Inflammatory macrophage treated with lipopolysaccharide for 4 hours (primary cell): ENCODE data around the gene FADS6.
A peak's percentile ranks its signal among the peaks of the same experiment; 100 is the strongest.

ENCODE experiments used
- DNase-seq: peaks from one replicate; pipeline ENCODE4 v3.0.0-alpha.2; 2020

Gene FADS6

GRCh38 chr17:74851612-74852236, 41.7 kb downstream of the FADS6 start:
- no peak for DNase-seq

GRCh38 chr17:74850914-74851313, 42.5 kb downstream of the FADS6 start:
- no peak for DNase-seq

GRCh38 chr17:74850310-74850709, 43.1 kb downstream of the FADS6 start:
- no peak for DNase-seq

GRCh38 chr17:74848656-74849399, 44.6 kb downstream of the FADS6 start:
- DNase-seq = no peak

GRCh38 chr17:74846621-74847020, 46.8 kb downstream of the FADS6 start:
- DNase-seq = no peak

GRCh38 chr17:74843352-74843627, 50.1 kb downstream of the FADS6 start:
- no peak for DNase-seq

- peak; percentile 77 for DNase-seq
These were observed 50.7 kb downstream of the FADS6 start for GRCh38 chr17:74842599-74843351.

GRCh38 chr17:74842146-74842598, 51.3 kb downstream of the FADS6 start:
- no peak for DNase-seq

- DNase-seq = peak; percentile 76
These were observed 52.3 kb downstream of the FADS6 start for GRCh38 chr17:74840989-74841666.

GRCh38 chr17:74839990-74840852, 53.2 kb downstream of the FADS6 start:
- no peak for DNase-seq

- DNase-seq = no peak
These were observed 55.2 kb downstream of the FADS6 start for GRCh38 chr17:74838274-74838673.

GRCh38 chr17:74836691-74837467, 56.6 kb downstream of the FADS6 start:
- DNase-seq = no peak

- DNase-seq = no peak
These were observed 57.2 kb downstream of the FADS6 start for GRCh38 chr17:74836191-74836590.

GRCh38 chr17:74833501-74834377, 59.7 kb downstream of the FADS6 start:
- DNase-seq = peak; percentile 45

GRCh38 chr17:74832421-74832820, 61.0 kb downstream of the FADS6 start:
- no peak for DNase-seq

GRCh38 chr17:74831444-74832146, 61.8 kb downstream of the FADS6 start:
- no peak for DNase-seq

- DNase-seq = no peak
These were observed 62.6 kb downstream of the FADS6 start for GRCh38 chr17:74830861-74831260.

GRCh38 chr17:74827800-74828199, 65.6 kb downstream of the FADS6 start:
- no peak for DNase-seq
